ENCODE measurements around the gene SH3BP4. TPM values are rescaled to one million over a fixed set of nuclear protein-coding genes. Genes with fewer than 3 reads are reported as not detected.

The SH3BP4 gene
- total RNA-seq, 1 donor = 121 TPM

GRCh38 chr2:235034265-235035118 is 82.7 kb downstream of the SH3BP4 start:
- no peak for DNase-seq (ENCODE audit: insufficient read length, low spot score, missing footprints)
- no peak overlapping the region for H3K4me3 ChIP-seq (ENCODE audit: insufficient read depth, low read length)
- peaks cover 81% of the 10 kb centered on the region for H4K20me1 ChIP-seq (ENCODE audit: insufficient read depth, low read length)
- peaks cover 93% of the 10 kb centered on the region for H3K79me2 ChIP-seq (ENCODE audit: insufficient read depth, low read length)
- TF ChIP-seq, protein P1, sequence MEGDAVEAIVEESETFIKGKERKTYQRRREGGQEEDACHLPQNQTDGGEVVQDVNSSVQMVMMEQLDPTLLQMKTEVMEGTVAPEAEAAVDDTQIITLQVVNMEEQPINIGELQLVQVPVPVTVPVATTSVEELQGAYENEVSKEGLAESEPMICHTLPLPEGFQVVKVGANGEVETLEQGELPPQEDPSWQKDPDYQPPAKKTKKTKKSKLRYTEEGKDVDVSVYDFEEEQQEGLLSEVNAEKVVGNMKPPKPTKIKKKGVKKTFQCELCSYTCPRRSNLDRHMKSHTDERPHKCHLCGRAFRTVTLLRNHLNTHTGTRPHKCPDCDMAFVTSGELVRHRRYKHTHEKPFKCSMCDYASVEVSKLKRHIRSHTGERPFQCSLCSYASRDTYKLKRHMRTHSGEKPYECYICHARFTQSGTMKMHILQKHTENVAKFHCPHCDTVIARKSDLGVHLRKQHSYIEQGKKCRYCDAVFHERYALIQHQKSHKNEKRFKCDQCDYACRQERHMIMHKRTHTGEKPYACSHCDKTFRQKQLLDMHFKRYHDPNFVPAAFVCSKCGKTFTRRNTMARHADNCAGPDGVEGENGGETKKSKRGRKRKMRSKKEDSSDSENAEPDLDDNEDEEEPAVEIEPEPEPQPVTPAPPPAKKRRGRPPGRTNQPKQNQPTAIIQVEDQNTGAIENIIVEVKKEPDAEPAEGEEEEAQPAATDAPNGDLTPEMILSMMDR (IDR thresholded peaks at IDR 0.05; ENCODE audit: extremely low read depth, low read depth, low read length) = no peak
- no peak overlapping the region for H3K4me2 ChIP-seq (ENCODE audit: insufficient read depth, low read length)
- H3K9me3 ChIP-seq (ENCODE audit: low read depth, low read length) = no peaks in the 10 kb centered on the region
- H3K27ac ChIP-seq (ENCODE audit: low read depth, low read length) = no peak overlapping the region
- no peaks in the 10 kb centered on the region for H3K27me3 ChIP-seq (ENCODE audit: insufficient read depth, low read length)
- H3K4me1 ChIP-seq (ENCODE audit: insufficient read depth, low read length) = no peaks in the 10 kb centered on the region
- H3K36me3 ChIP-seq (ENCODE audit: insufficient read depth, low read length) = peaks cover 68% of the 10 kb centered on the region
- H2AFZ ChIP-seq (ENCODE audit: low read length) = no peak overlapping the region

DNA sequence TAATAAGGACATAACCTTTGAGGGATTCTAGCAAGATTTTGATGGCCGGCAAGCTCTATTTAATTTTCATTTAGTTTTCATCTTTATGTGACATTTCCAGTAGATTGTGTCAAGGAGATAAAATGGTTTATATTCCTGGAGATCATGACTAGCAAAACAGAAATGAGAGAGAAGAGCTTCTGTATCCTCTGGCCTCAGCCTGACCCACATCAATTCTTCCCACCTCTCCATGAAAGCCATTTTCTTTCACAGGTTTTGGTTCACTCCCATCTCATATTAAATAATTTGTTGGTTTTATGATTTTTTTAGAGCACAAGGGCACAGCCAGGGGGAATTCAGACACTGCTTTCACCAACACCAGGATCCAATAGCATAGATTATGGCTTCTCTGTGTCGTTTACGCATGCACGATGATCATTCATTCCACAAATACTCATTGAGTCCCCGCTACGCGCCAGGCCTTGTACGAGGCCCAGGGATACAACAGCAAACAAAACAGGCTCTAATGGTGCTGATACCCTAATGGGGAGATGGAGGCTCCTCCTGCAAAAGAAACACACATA is 85.9 kb downstream of the SH3BP4 start:
- DNase-seq (ENCODE audit: insufficient read length, low spot score, missing footprints) = peak; percentile 55
- H2AFZ ChIP-seq (ENCODE audit: low read length) = no peak overlapping the region
- TF ChIP-seq, protein P1 (IDR thresholded peaks at IDR 0.05; ENCODE audit: extremely low read depth, low read depth, low read length) = no peak
- H3K27ac ChIP-seq (ENCODE audit: low read depth, low read length) = no peak overlapping the region
- H3K4me2 ChIP-seq (ENCODE audit: insufficient read depth, low read length) = no peak overlapping the region
- H3K4me3 ChIP-seq (ENCODE audit: insufficient read depth, low read length) = no peak overlapping the region
- H3K27me3 ChIP-seq (ENCODE audit: insufficient read depth, low read length) = no peaks in the 10 kb centered on the region
- H3K36me3 ChIP-seq (ENCODE audit: insufficient read depth, low read length) = peaks cover 87% of the 10 kb centered on the region
- H3K9me3 ChIP-seq (ENCODE audit: low read depth, low read length) = no peaks in the 10 kb centered on the region
- no peaks in the 10 kb centered on the region for H3K4me1 ChIP-seq (ENCODE audit: insufficient read depth, low read length)
- H3K79me2 ChIP-seq (ENCODE audit: insufficient read depth, low read length) = peaks cover 86% of the 10 kb centered on the region
- peaks cover 61% of the 10 kb centered on the region for H4K20me1 ChIP-seq (ENCODE audit: insufficient read depth, low read length)

- no peaks in the 10 kb centered on the region for H3K9me3 ChIP-seq (ENCODE audit: low read depth, low read length)
- H4K20me1 ChIP-seq (ENCODE audit: insufficient read depth, low read length) = peaks cover 67% of the 10 kb centered on the region
- H2AFZ ChIP-seq (ENCODE audit: low read length) = no peak overlapping the region
- H3K36me3 ChIP-seq (ENCODE audit: insufficient read depth, low read length) = peaks cover 90% of the 10 kb centered on the region
- H3K79me2 ChIP-seq (ENCODE audit: insufficient read depth, low read length) = peaks cover 85% of the 10 kb centered on the region
- H3K27ac ChIP-seq (ENCODE audit: low read depth, low read length) = no peak overlapping the region
- no peaks in the 10 kb centered on the region for H3K4me1 ChIP-seq (ENCODE audit: insufficient read depth, low read length)
- H3K4me2 ChIP-seq (ENCODE audit: insufficient read depth, low read length) = no peak overlapping the region
- no peak overlapping the region for H3K4me3 ChIP-seq (ENCODE audit: insufficient read depth, low read length)
- TF ChIP-seq, protein P1 (IDR thresholded peaks at IDR 0.05; ENCODE audit: extremely low read depth, low read depth, low read length) = no peak
- no peaks in the 10 kb centered on the region for H3K27me3 ChIP-seq (ENCODE audit: insufficient read depth, low read length)
- DNase-seq (ENCODE audit: insufficient read length, low spot score, missing footprints) = peak; percentile 59
These were observed 89.6 kb downstream of the SH3BP4 start for GRCh38 chr2:235041221-235041917.

Data from osteoblast (primary cell).